GM18861 (cell line): ENCODE data around the gene ZNHIT6.
"Not testable (repeated sequence)": the region's sequence is repeated elsewhere in the genome, so short reads cannot be mapped to it uniquely, and the experiment has no call there.

ENCODE experiments used
- ATAC-seq: cut with Tn5 transposase; IDR thresholded peaks from one replicate; pipeline ENCODE4 v1.9.1; 2021; ENCODE audit not compliant: unreplicated experiment

Gene ZNHIT6

GRCh38 chr1:85707990-85708828 is at the start of gene ZNHIT6:
Gene ZNHIT6, minus strand, starts transcription at chr1:85708433. Its CDS starts 149 bp downstream, at chr1:85708284.
- peak; percentile 86 for ATAC-seq

- no peak for ATAC-seq
Measured at GRCh38 chr1:85756864-85757263, 48.6 kb upstream of the ZNHIT6 start.

GRCh38 chr1:85748120-85748519 is 39.9 kb upstream of the ZNHIT6 start:
- no peak for ATAC-seq

- ATAC-seq = no peak
Measured at GRCh38 chr1:85746777-85747176, 38.5 kb upstream of the ZNHIT6 start.

GRCh38 chr1:85743814-85744213 is 35.6 kb upstream of the ZNHIT6 start:
- no peak for ATAC-seq

GRCh38 chr1:85734931-85735330 is 26.7 kb upstream of the ZNHIT6 start:
- no peak for ATAC-seq

GRCh38 chr1:85718678-85719340 is 10.6 kb upstream of the ZNHIT6 start:
- ATAC-seq = no peak

GRCh38 chr1:85714418-85715114 is 6.3 kb upstream of the ZNHIT6 start:
- ATAC-seq = not testable (repeated sequence)

- ATAC-seq = no peak
Measured at GRCh38 chr1:85708829-85709227, 595 bp upstream of the ZNHIT6 start.

GRCh38 chr1:85707267-85707989 is 805 bp downstream of the ZNHIT6 start:
- ATAC-seq = peak; percentile 6

GRCh38 chr1:85705940-85706339 is 2.3 kb downstream of the ZNHIT6 start:
- ATAC-seq = no peak

- ATAC-seq = no peak
Measured at GRCh38 chr1:85700422-85700821, 7.8 kb downstream of the ZNHIT6 start.

GRCh38 chr1:85697895-85698294 is 10.3 kb downstream of the ZNHIT6 start:
- no peak for ATAC-seq

- ATAC-seq = no peak
Measured at GRCh38 chr1:85692730-85693314, 15.4 kb downstream of the ZNHIT6 start.

GRCh38 chr1:85689775-85690404 is 18.3 kb downstream of the ZNHIT6 start:
- ATAC-seq = no peak

GRCh38 chr1:85683292-85684025 is 24.8 kb downstream of the ZNHIT6 start:
- ATAC-seq = no peak

GRCh38 chr1:85681087-85681486 is 27.1 kb downstream of the ZNHIT6 start:
- no peak for ATAC-seq

GRCh38 chr1:85678193-85678592 is 30.0 kb downstream of the ZNHIT6 start:
- no peak for ATAC-seq

- no peak for ATAC-seq
Measured at GRCh38 chr1:85677656-85678055, 30.6 kb downstream of the ZNHIT6 start.
